GM12878 (cell line): ENCODE measurements around the gene CCDC88C.

Experiments used
- CBFB ChIP-seq: IDR thresholded peaks from 2 replicates; pipeline ENCODE4 v1.6.1; 2016; ENCODE audit warnings: antibody characterized with exemption, low read depth
- EP300 ChIP-seq, 2 experiments: fragments of 150-350 bp in 1 of 2; IDR thresholded peaks; 2 replicates each; pipeline ENCODE4 v1.6.1; 2011 to 2012; ENCODE audit warnings: low read depth in 2 of 2, low read length in 2 of 2, borderline replicate concordance in 1 of 2, improper control_type of control experiment in 1 of 2, inconsistent platforms in 1 of 2; ENCODE audit not compliant: control insufficient read depth in 1 of 2
- ESRRA ChIP-seq: IDR thresholded peaks from 2 replicates; pipeline ENCODE4 v1.6.1; 2012; ENCODE audit warnings: mild to moderate bottlenecking, low read length, improper control_type of control experiment
- EZH2 ChIP-seq: IDR thresholded peaks from 2 replicates; pipeline ENCODE4 v1.6.1; 2012; ENCODE audit warnings: low read depth, mild to moderate bottlenecking, control low read depth, inconsistent platforms, low read length, borderline replicate concordance; ENCODE audit not compliant: control insufficient read depth
- POLR2A ChIP-seq: IDR thresholded peaks from 2 replicates; pipeline ENCODE4 v1.6.1; 2011; ENCODE audit warnings: low read depth, mild to moderate bottlenecking, low read length
- POLR2AphosphoS2 ChIP-seq: IDR thresholded peaks from 2 replicates; pipeline ENCODE4 v1.6.1; 2011; ENCODE audit warnings: low read depth, mild to moderate bottlenecking, low read length, improper control_type of control experiment, moderate library complexity
- POLR2AphosphoS5 ChIP-seq: IDR thresholded peaks from 2 replicates; pipeline ENCODE4 v1.6.1; 2011; ENCODE audit warnings: mild to moderate bottlenecking, low read length, inconsistent platforms
- SIN3A ChIP-seq: IDR thresholded peaks from 2 replicates; pipeline ENCODE4 v1.6.1; 2012; ENCODE audit warnings: low read depth, low read length, improper control_type of control experiment
- SKIL ChIP-seq: fragments of 450-650 bp; IDR thresholded peaks from 2 replicates; pipeline ENCODE4 v1.6.1; 2017; ENCODE audit warnings: mild to moderate bottlenecking, low read depth, inconsistent platforms; ENCODE audit not compliant: poor library complexity, severe bottlenecking
- ZNF207 ChIP-seq: fragments of 450-650 bp; IDR thresholded peaks from 2 replicates; pipeline ENCODE4 v1.6.1; 2014; ENCODE audit warnings: antibody characterized with exemption, mild to moderate bottlenecking, borderline replicate concordance
- ZSCAN29 ChIP-seq: fragments of 450-650 bp; IDR thresholded peaks from 2 replicates; pipeline ENCODE4 v1.6.1; 2017; ENCODE audit warnings: mild to moderate bottlenecking, moderate library complexity
- TF ChIP-seq, protein P1 (sequence below), 3 experiments: IDR thresholded peaks in 2 of 3; conservative IDR thresholded peaks in 1 of 3; 2 replicates each; pipeline ENCODE4 v1.5.1; 2011; ENCODE audit warnings: low read depth in 3 of 3, low read length in 3 of 3, mild to moderate bottlenecking in 3 of 3, control low read depth in 2 of 3, moderate library complexity in 2 of 3, inconsistent platforms in 1 of 3, mixed read lengths in 1 of 3; ENCODE audit not compliant: control insufficient read depth in 2 of 3, insufficient read depth in 1 of 3; ENCODE audit errors: extremely low read depth in 1 of 3
- TF ChIP-seq, protein P2 (sequence below): fragments of 450-650 bp; IDR thresholded peaks from 2 replicates; pipeline ENCODE4 v1.6.1; 2018; ENCODE audit warnings: mild to moderate bottlenecking, low read depth, moderate library complexity; ENCODE audit not compliant: partially characterized antibody
- TF ChIP-seq, protein P3 (sequence below): IDR thresholded peaks from 2 replicates; pipeline ENCODE4 v1.6.1; 2012; ENCODE audit warnings: mild to moderate bottlenecking, low read depth, low read length

GRCh38 chr14:91454580-91454979 is 37.0 kb upstream of the CCDC88C start:
- TF ChIP-seq, protein P1, sequence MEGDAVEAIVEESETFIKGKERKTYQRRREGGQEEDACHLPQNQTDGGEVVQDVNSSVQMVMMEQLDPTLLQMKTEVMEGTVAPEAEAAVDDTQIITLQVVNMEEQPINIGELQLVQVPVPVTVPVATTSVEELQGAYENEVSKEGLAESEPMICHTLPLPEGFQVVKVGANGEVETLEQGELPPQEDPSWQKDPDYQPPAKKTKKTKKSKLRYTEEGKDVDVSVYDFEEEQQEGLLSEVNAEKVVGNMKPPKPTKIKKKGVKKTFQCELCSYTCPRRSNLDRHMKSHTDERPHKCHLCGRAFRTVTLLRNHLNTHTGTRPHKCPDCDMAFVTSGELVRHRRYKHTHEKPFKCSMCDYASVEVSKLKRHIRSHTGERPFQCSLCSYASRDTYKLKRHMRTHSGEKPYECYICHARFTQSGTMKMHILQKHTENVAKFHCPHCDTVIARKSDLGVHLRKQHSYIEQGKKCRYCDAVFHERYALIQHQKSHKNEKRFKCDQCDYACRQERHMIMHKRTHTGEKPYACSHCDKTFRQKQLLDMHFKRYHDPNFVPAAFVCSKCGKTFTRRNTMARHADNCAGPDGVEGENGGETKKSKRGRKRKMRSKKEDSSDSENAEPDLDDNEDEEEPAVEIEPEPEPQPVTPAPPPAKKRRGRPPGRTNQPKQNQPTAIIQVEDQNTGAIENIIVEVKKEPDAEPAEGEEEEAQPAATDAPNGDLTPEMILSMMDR (IDR thresholded peaks at IDR 0.05 in 2 of 3, conservative IDR thresholded peaks at IDR 0.05 in 1 of 3; ENCODE audit: control insufficient read depth in 2 of 3, extremely low read depth in 1 of 3, insufficient read depth in 1 of 3, low read depth in 3 of 3, low read length in 3 of 3) = no peak
- TF ChIP-seq SIN3A (no peak), CBFB (no peak), POLR2AphosphoS2 (no peak), POLR2AphosphoS5 (no peak), EP300 (IDR thresholded peaks at IDR 0.05; ENCODE audit: borderline replicate concordance in 1 of 2, control insufficient read depth in 1 of 2, low read depth in 2 of 2, low read length in 2 of 2) (no peak), SKIL (no peak), EZH2 (no peak), ZSCAN29 (no peak), POLR2A (peak; percentile 19; the same call in 1 of the 2 replicates), ZNF207 (no peak), ESRRA (no peak)
- TF ChIP-seq, protein P2, sequence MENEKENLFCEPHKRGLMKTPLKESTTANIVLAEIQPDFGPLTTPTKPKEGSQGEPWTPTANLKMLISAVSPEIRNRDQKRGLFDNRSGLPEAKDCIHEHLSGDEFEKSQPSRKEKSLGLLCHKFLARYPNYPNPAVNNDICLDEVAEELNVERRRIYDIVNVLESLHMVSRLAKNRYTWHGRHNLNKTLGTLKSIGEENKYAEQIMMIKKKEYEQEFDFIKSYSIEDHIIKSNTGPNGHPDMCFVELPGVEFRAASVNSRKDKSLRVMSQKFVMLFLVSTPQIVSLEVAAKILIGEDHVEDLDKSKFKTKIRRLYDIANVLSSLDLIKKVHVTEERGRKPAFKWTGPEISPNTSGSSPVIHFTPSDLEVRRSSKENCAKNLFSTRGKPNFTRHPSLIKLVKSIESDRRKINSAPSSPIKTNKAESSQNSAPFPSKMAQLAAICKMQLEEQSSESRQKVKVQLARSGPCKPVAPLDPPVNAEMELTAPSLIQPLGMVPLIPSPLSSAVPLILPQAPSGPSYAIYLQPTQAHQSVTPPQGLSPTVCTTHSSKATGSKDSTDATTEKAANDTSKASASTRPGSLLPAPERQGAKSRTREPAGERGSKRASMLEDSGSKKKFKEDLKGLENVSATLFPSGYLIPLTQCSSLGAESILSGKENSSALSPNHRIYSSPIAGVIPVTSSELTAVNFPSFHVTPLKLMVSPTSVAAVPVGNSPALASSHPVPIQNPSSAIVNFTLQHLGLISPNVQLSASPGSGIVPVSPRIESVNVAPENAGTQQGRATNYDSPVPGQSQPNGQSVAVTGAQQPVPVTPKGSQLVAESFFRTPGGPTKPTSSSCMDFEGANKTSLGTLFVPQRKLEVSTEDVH = no peak
- TF ChIP-seq, protein P3, sequence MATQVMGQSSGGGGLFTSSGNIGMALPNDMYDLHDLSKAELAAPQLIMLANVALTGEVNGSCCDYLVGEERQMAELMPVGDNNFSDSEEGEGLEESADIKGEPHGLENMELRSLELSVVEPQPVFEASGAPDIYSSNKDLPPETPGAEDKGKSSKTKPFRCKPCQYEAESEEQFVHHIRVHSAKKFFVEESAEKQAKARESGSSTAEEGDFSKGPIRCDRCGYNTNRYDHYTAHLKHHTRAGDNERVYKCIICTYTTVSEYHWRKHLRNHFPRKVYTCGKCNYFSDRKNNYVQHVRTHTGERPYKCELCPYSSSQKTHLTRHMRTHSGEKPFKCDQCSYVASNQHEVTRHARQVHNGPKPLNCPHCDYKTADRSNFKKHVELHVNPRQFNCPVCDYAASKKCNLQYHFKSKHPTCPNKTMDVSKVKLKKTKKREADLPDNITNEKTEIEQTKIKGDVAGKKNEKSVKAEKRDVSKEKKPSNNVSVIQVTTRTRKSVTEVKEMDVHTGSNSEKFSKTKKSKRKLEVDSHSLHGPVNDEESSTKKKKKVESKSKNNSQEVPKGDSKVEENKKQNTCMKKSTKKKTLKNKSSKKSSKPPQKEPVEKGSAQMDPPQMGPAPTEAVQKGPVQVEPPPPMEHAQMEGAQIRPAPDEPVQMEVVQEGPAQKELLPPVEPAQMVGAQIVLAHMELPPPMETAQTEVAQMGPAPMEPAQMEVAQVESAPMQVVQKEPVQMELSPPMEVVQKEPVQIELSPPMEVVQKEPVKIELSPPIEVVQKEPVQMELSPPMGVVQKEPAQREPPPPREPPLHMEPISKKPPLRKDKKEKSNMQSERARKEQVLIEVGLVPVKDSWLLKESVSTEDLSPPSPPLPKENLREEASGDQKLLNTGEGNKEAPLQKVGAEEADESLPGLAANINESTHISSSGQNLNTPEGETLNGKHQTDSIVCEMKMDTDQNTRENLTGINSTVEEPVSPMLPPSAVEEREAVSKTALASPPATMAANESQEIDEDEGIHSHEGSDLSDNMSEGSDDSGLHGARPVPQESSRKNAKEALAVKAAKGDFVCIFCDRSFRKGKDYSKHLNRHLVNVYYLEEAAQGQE = no peak
